DND-41 (cell line): ENCODE measurements around the gene JUNB.
"Not testable (repeated sequence)": the region's sequence is repeated elsewhere in the genome, so short reads cannot be mapped to it uniquely, and the experiment has no call there.

Experiments used
- ATAC-seq: fragments of 200-7000 bp; cut with Tn5 transposase; 3 replicates; pipeline ENCODE4 v1.9.1; 2021; ENCODE audit warnings: low read depth; ENCODE audit not compliant: insufficient read depth
- DNase-seq: peaks from one replicate; pipeline ENCODE4 v3.0.0-alpha.2; 2020
- H2AFZ ChIP-seq: 2 replicates; pipeline ENCODE4 v1.6.0; 2012; ENCODE audit warnings: low read depth, low read length
- H3K27ac ChIP-seq: 2 replicates; pipeline ENCODE4 v1.5.1; 2012; ENCODE audit warnings: low read length, inconsistent platforms
- H3K27me3 ChIP-seq: fragments of 200-600 bp; sonication (generic); 2 replicates; pipeline ENCODE4 v1.6.0; 2012; ENCODE audit warnings: low read length, mild to moderate bottlenecking, inconsistent platforms; ENCODE audit not compliant: insufficient read depth, poor library complexity
- H3K36me3 ChIP-seq: 2 replicates; pipeline ENCODE4 v1.5.1; 2012; ENCODE audit warnings: low read length, inconsistent platforms; ENCODE audit not compliant: insufficient read depth
- H3K4me1 ChIP-seq: 2 replicates; pipeline ENCODE4 v1.5.1; 2012; ENCODE audit warnings: mild to moderate bottlenecking, low read length; ENCODE audit not compliant: insufficient read depth
- H3K4me2 ChIP-seq: 2 replicates; pipeline ENCODE4 v1.6.0; 2012; ENCODE audit warnings: mild to moderate bottlenecking, moderate library complexity, low read length, inconsistent platforms; ENCODE audit not compliant: insufficient read depth
- H3K4me3 ChIP-seq, 2 experiments: fragments of 200-600 bp in 1 of 2; shearing (Covaris generic) in 1 of 2; 2 replicates each; pipeline ENCODE4 v1.5.1; 2012 to 2016; ENCODE audit warnings: inconsistent platforms in 2 of 2, low read length in 2 of 2, mild to moderate bottlenecking in 2 of 2, low read depth in 1 of 2, moderate library complexity in 1 of 2
- H3K79me2 ChIP-seq: 2 replicates; pipeline ENCODE4 v1.6.0; 2012; ENCODE audit warnings: low read length, inconsistent platforms; ENCODE audit not compliant: insufficient read depth
- H3K9ac ChIP-seq: 2 replicates; pipeline ENCODE4 v1.6.0; 2012; ENCODE audit warnings: low read depth, mild to moderate bottlenecking, inconsistent platforms, low read length, moderate library complexity
- H3K9me3 ChIP-seq: 2 replicates; pipeline ENCODE4 v1.5.1; 2012; ENCODE audit warnings: low read length, moderate library complexity, mild to moderate bottlenecking, inconsistent platforms; ENCODE audit not compliant: insufficient read depth, severe bottlenecking
- H4K20me1 ChIP-seq: 2 replicates; pipeline ENCODE4 v1.6.0; 2012; ENCODE audit warnings: low read length; ENCODE audit not compliant: insufficient read depth
- CTCF ChIP-seq: IDR thresholded peaks from 2 replicates; pipeline ENCODE4 v1.5.1; 2012; ENCODE audit warnings: borderline replicate concordance, low read length, moderate library complexity, mild to moderate bottlenecking; ENCODE audit not compliant: poor library complexity, severe bottlenecking; ENCODE audit errors: extremely low read depth
- EZH2 ChIP-seq: IDR thresholded peaks from 3 replicates; pipeline ENCODE4 v1.6.1; 2012; ENCODE audit warnings: borderline replicate concordance, low read depth, mild to moderate bottlenecking, moderate library complexity, low read length, inconsistent platforms; ENCODE audit not compliant: severe bottlenecking

Gene JUNB

GRCh38 chr19:12804051-12804450, 12.8 kb downstream of the JUNB start:
- no peak overlapping the region for H3K4me2 ChIP-seq
- DNase-seq, result no peak
- H3K9ac ChIP-seq, result no peak overlapping the region
- peaks cover 15% of the 10 kb centered on the region for H3K4me1 ChIP-seq
- no peaks in the 10 kb centered on the region for H3K9me3 ChIP-seq
- H2AFZ ChIP-seq, result no peak overlapping the region
- no peak overlapping the region for H3K27ac ChIP-seq
- no peak for TF ChIP-seq EZH2
- no peak for TF ChIP-seq CTCF
- peaks cover 13% of the 10 kb centered on the region for H3K36me3 ChIP-seq
- H4K20me1 ChIP-seq, result no peaks in the 10 kb centered on the region
- no peaks in the 10 kb centered on the region for H3K27me3 ChIP-seq
- H3K4me3 ChIP-seq, result no peak overlapping the region
- H3K79me2 ChIP-seq, result peaks cover 11% of the 10 kb centered on the region
- ATAC-seq, result no peak

GRCh38 chr19:12806242-12807081, 15.2 kb downstream of the JUNB start, which contains the start of gene RNASEH2A:
Gene RNASEH2A, plus strand, starts transcription at chr19:12806584. Its CDS starts 90 bp downstream, at chr19:12806674.
- Histone ChIP-seq H3K36me3 (peaks cover 34% of the 10 kb centered on the region), H3K4me3 (peak within 1 kb of the TSS; percentile 63 to 84), H2AFZ (peak within 1 kb of the TSS; percentile 93), H3K9me3 (no peaks in the 10 kb centered on the region), H3K9ac (peak within 1 kb of the TSS; percentile 83), H3K4me2 (peak within 1 kb of the TSS; percentile 96), H3K4me1 (peaks cover 15% of the 10 kb centered on the region), H3K79me2 (peaks cover 11% of the 10 kb centered on the region), H4K20me1 (no peaks in the 10 kb centered on the region), H3K27ac (peak within 1 kb of the TSS; percentile 91), H3K27me3 (no peaks in the 10 kb centered on the region)
- peak; percentile 92 for ATAC-seq
- no peak for TF ChIP-seq EZH2
- peak; percentile 29 for TF ChIP-seq CTCF
- DNase-seq, result peak; percentile 93

GRCh38 chr19:12815088-12815487, 23.8 kb downstream of the JUNB start:
- ATAC-seq (no peak), DNase-seq (no peak)
- Histone ChIP-seq H3K9me3 (no peaks in the 10 kb centered on the region), H3K79me2 (no peaks in the 10 kb centered on the region; the same call in 1 of the 2 replicates), H3K36me3 (peaks cover 48% of the 10 kb centered on the region), H3K27ac (no peak overlapping the region), H4K20me1 (no peaks in the 10 kb centered on the region), H3K4me2 (no peak overlapping the region), H3K4me1 (no peaks in the 10 kb centered on the region), H3K4me3 (no peak overlapping the region), H2AFZ (no peak overlapping the region), H3K9ac (no peak overlapping the region), H3K27me3 (no peaks in the 10 kb centered on the region)
- TF ChIP-seq EZH2, result no peak

- H3K27me3 ChIP-seq, H3K9me3 ChIP-seq, H3K4me2 ChIP-seq, H3K4me3 ChIP-seq, H2AFZ ChIP-seq, H4K20me1 ChIP-seq, DNase-seq, ATAC-seq, H3K79me2 ChIP-seq, H3K4me1 ChIP-seq, H3K9ac ChIP-seq, H3K27ac ChIP-seq: not testable (repeated sequence)
- peaks cover 29% of the 10 kb centered on the region for H3K36me3 ChIP-seq
Observed at GRCh38 chr19:12817188-12817587, 25.9 kb downstream of the JUNB start.

- peaks cover 24% of the 10 kb centered on the region for H3K36me3 ChIP-seq
- not testable (repeated sequence) for H2AFZ ChIP-seq, H3K9me3 ChIP-seq, DNase-seq, H3K9ac ChIP-seq, H3K27me3 ChIP-seq, H3K27ac ChIP-seq, H4K20me1 ChIP-seq, H3K4me2 ChIP-seq, ATAC-seq, H3K4me1 ChIP-seq, H3K4me3 ChIP-seq, H3K79me2 ChIP-seq
Observed at GRCh38 chr19:12817810-12818209, 26.5 kb downstream of the JUNB start.
